Bronchial epithelial cell (primary cell): Measurements from ENCODE around the gene FNDC3B. TPM values are rescaled to one million over a fixed set of nuclear protein-coding genes. Genes with fewer than 3 reads are reported as not detected.
A peak's percentile ranks its signal among the peaks of the same experiment; 100 is the strongest.

Source experiments
- DNase-seq: peaks from one replicate; pipeline ENCODE4 v3.0.0-alpha.2; 2010; ENCODE audit warnings: low read depth
- FAIRE-seq: peaks from 2 replicates; lab custom pipeline; 2011; peaks lifted over from hg19 to GRCh38; lab: Jason Lieb, UNC
- H3K27me3 ChIP-seq: 2 replicates; pipeline ENCODE4 v1.5.1; 2011; ENCODE audit warnings: low read length; ENCODE audit not compliant: control insufficient read depth, insufficient read depth
- H3K36me3 ChIP-seq: 2 replicates; pipeline ENCODE4 v1.5.1; 2011; ENCODE audit warnings: low read length; ENCODE audit not compliant: control insufficient read depth, insufficient read depth
- H3K4me3 ChIP-seq: 2 replicates; pipeline ENCODE4 v1.5.1; 2011; ENCODE audit warnings: mild to moderate bottlenecking, low read depth, low read length, control low read depth
- CTCF ChIP-seq: IDR thresholded peaks from 2 replicates; pipeline ENCODE4 v1.5.1; 2011; ENCODE audit warnings: mild to moderate bottlenecking, moderate library complexity, low read length, control low read depth, inconsistent platforms; ENCODE audit not compliant: insufficient read depth, severe bottlenecking
- total RNA-seq: library from RNA; depleted of rRNA; stranded (reverse); fragments of >200 nt; gene quantifications from 2 replicates; pipeline ENCODE4 v1.2.1, GENCODE V29; 2014

The FNDC3B gene
- total RNA-seq, 1 donor from 2014 or later, result 39.2 TPM

GRCh38 chr3:172280406-172281051, 241.2 kb downstream of the FNDC3B start:
- FAIRE-seq (no peak), DNase-seq (peak; percentile 84)
- Histone ChIP-seq H3K27me3 (no peaks in the 10 kb centered on the region), H3K36me3 (peaks cover 2% of the 10 kb centered on the region), H3K4me3 (no peak overlapping the region)
- no peak for TF ChIP-seq CTCF

- no peak for TF ChIP-seq CTCF
- no peaks in the 10 kb centered on the region for H3K27me3 ChIP-seq
- FAIRE-seq, result no peak
- H3K4me3 ChIP-seq, result no peak overlapping the region
- no peak for DNase-seq
- peaks cover 2% of the 10 kb centered on the region for H3K36me3 ChIP-seq
Measured at GRCh38 chr3:172281884-172282283, 242.5 kb downstream of the FNDC3B start.

GRCh38 chr3:172282850-172283249, 243.5 kb downstream of the FNDC3B start:
- Histone ChIP-seq H3K4me3 (no peak overlapping the region), H3K36me3 (peaks cover 4% of the 10 kb centered on the region), H3K27me3 (no peaks in the 10 kb centered on the region)
- no peak for TF ChIP-seq CTCF
- FAIRE-seq (no peak), DNase-seq (peak; percentile 75)

GRCh38 chr3:172283841-172284357, 244.5 kb downstream of the FNDC3B start:
- TF ChIP-seq CTCF, result no peak
- no peaks in the 10 kb centered on the region for H3K27me3 ChIP-seq
- peaks cover 4% of the 10 kb centered on the region for H3K36me3 ChIP-seq
- no peak for FAIRE-seq
- H3K4me3 ChIP-seq, result no peak overlapping the region
- no peak for DNase-seq

- peak; percentile 34 for DNase-seq
- H3K36me3 ChIP-seq, result peaks cover 5% of the 10 kb centered on the region
- TF ChIP-seq CTCF, result no peak
Measured at GRCh38 chr3:172285844-172286243, 246.5 kb downstream of the FNDC3B start.

More at GRCh38 chr3:172285844-172286243, 246.5 kb downstream of the FNDC3B start:
- Histone ChIP-seq H3K27me3 (no peaks in the 10 kb centered on the region), H3K4me3 (no peak overlapping the region)
- FAIRE-seq, result no peak
